Astrocyte (in vitro differentiated cells and primary cell): ENCODE data around the gene PLA2G2F. TPM values are rescaled to one million over a fixed set of nuclear protein-coding genes. Genes with fewer than 3 reads are reported as not detected.
A peak's percentile ranks its signal among the peaks of the same experiment; 100 is the strongest.

Experiments
- DNase-seq: peaks from one replicate; pipeline ENCODE4 v3.0.0-alpha.2; 2010; ENCODE audit warnings: low read depth
- FAIRE-seq: peaks from 2 replicates; lab custom pipeline; 2011; peaks lifted over from hg19 to GRCh38; lab: Jason Lieb, UNC
- H2AFZ ChIP-seq: 2 replicates; pipeline ENCODE4 v1.6.0; 2012; ENCODE audit warnings: low read depth, low read length, inconsistent platforms
- H3K27ac ChIP-seq: 2 replicates; pipeline ENCODE4 v1.5.1; 2011; ENCODE audit warnings: low read depth, low read length, inconsistent platforms
- H3K27me3 ChIP-seq: 2 replicates; pipeline ENCODE4 v1.6.0; 2011; ENCODE audit warnings: low read length, inconsistent platforms; ENCODE audit not compliant: insufficient read depth
- H3K36me3 ChIP-seq: 2 replicates; pipeline ENCODE4 v1.5.1; 2011; ENCODE audit warnings: low read length, inconsistent platforms; ENCODE audit not compliant: insufficient read depth
- H3K4me1 ChIP-seq: 2 replicates; pipeline ENCODE4 v1.5.1; 2011; ENCODE audit warnings: low read length, inconsistent platforms; ENCODE audit not compliant: insufficient read depth
- H3K4me2 ChIP-seq: 2 replicates; pipeline ENCODE4 v1.6.0; 2012; ENCODE audit warnings: low read length, inconsistent platforms
- H3K4me3 ChIP-seq: 2 replicates; pipeline ENCODE4 v1.5.1; 2011; ENCODE audit warnings: low read depth, mild to moderate bottlenecking, low read length, inconsistent platforms; ENCODE audit not compliant: insufficient read depth
- H3K79me2 ChIP-seq: 2 replicates; pipeline ENCODE4 v1.6.0; 2012; ENCODE audit warnings: mild to moderate bottlenecking, low read length, inconsistent platforms; ENCODE audit not compliant: insufficient read depth
- H3K9ac ChIP-seq: 2 replicates; pipeline ENCODE4 v1.6.0; 2012; ENCODE audit warnings: mild to moderate bottlenecking, low read length, inconsistent platforms
- H3K9me3 ChIP-seq: 2 replicates; pipeline ENCODE4 v1.5.1; 2012; ENCODE audit warnings: low read depth, mild to moderate bottlenecking, low read length, inconsistent platforms; ENCODE audit not compliant: insufficient read depth
- H4K20me1 ChIP-seq: 2 replicates; pipeline ENCODE4 v1.6.0; 2012; ENCODE audit warnings: low read length, inconsistent platforms; ENCODE audit not compliant: insufficient read depth
- H3K27ac Mint-ChIP-seq: one replicate; pipeline ENCODE4 v1.8.0; 2021; ENCODE audit warnings: mild to moderate bottlenecking, mixed read lengths; ENCODE audit not compliant: unreplicated experiment
- H3K27me3 Mint-ChIP-seq: one replicate; pipeline ENCODE4 v1.8.0; 2021; ENCODE audit warnings: low read depth, mixed read lengths; ENCODE audit not compliant: unreplicated experiment
- H3K36me3 Mint-ChIP-seq: one replicate; pipeline ENCODE4 v1.8.0; 2021; ENCODE audit warnings: low read depth, mixed read lengths; ENCODE audit not compliant: unreplicated experiment
- H3K4me1 Mint-ChIP-seq: one replicate; pipeline ENCODE4 v1.8.0; 2021; ENCODE audit warnings: low read depth, mixed read lengths; ENCODE audit not compliant: unreplicated experiment
- H3K4me3 Mint-ChIP-seq: one replicate; pipeline ENCODE4 v1.8.0; 2021; ENCODE audit warnings: mild to moderate bottlenecking, moderate library complexity, mixed read lengths; ENCODE audit not compliant: unreplicated experiment
- H3K9me3 Mint-ChIP-seq: one replicate; pipeline ENCODE4 v1.8.0; 2021; ENCODE audit warnings: mild to moderate bottlenecking, mixed read lengths; ENCODE audit not compliant: unreplicated experiment
- EZH2 ChIP-seq: IDR thresholded peaks from 2 replicates; pipeline ENCODE4 v1.6.1; 2012; ENCODE audit warnings: mild to moderate bottlenecking, low read length, inconsistent platforms; ENCODE audit not compliant: insufficient read depth
- total RNA-seq: library from RNA; stranded (reverse); gene quantifications from 2 replicates; pipeline ENCODE4 v1.2.1, GENCODE V29; 2021
- TF ChIP-seq, protein P1 (sequence below): IDR thresholded peaks from 2 replicates; pipeline ENCODE4 v1.5.1; 2011; ENCODE audit warnings: low read depth, mild to moderate bottlenecking, inconsistent platforms, low read length, moderate library complexity; ENCODE audit not compliant: insufficient read depth

The PLA2G2F gene
- total RNA-seq, 1 donor from 2014 or later = 0.23 TPM

DNA sequence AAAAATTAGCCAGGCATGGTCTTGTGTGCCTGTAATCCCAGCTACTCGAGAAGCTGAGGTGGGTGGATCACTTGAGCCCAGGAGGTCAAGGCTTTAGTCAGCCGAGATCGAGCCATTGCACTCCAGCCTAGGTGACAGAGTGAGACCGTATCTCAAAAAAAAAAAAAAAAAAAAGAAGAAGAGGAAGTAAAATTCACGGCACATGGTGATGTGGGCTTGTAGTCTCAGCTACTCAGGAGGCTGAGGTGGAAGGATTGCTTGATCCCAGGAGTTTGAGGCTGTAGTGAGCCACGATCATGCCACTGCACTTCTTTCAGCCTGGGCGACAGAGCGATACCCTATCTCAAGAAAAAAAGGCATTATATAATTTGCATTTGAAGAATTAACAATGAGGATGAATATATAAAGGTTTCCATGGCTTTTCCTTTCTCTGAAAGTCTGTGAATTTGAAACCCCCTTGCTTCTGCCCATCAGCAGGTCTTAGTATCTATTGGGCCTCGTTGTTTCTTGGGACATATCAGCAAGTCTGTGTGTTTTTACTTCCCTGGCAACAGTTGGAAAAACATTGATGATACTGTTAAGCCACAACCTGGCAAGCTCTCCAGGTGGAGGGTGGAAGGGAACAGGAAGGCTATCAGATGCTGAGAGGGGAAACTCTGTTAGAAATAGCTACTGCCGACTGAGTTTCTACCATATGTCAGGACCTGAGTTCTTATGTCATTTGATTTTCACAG, 15.2 kb upstream of the PLA2G2F start:
- Mint-ChIP-seq H3K4me1 (peaks cover 5% of the 10 kb centered on the region), H3K9me3 (peaks cover 3% of the 10 kb centered on the region), H3K27me3 (peaks cover 39% of the 10 kb centered on the region), H3K36me3 (no peaks in the 10 kb centered on the region), H3K4me3 (no peak overlapping the region), H3K27ac (no peak overlapping the region)
- DNase-seq (peak; percentile 30), FAIRE-seq (no peak)
- Histone ChIP-seq H3K36me3 (no peaks in the 10 kb centered on the region), H3K27me3 (peaks cover 9% of the 10 kb centered on the region), H3K4me1 (peaks cover 13% of the 10 kb centered on the region), H2AFZ (no peak overlapping the region), H3K79me2 (no peaks in the 10 kb centered on the region), H3K9me3 (no peaks in the 10 kb centered on the region), H4K20me1 (no peaks in the 10 kb centered on the region), H3K27ac (no peak overlapping the region), H3K4me3 (no peak overlapping the region), H3K4me2 (peak overlapping the region; percentile 61), H3K9ac (no peak overlapping the region)
- TF ChIP-seq, protein P1, sequence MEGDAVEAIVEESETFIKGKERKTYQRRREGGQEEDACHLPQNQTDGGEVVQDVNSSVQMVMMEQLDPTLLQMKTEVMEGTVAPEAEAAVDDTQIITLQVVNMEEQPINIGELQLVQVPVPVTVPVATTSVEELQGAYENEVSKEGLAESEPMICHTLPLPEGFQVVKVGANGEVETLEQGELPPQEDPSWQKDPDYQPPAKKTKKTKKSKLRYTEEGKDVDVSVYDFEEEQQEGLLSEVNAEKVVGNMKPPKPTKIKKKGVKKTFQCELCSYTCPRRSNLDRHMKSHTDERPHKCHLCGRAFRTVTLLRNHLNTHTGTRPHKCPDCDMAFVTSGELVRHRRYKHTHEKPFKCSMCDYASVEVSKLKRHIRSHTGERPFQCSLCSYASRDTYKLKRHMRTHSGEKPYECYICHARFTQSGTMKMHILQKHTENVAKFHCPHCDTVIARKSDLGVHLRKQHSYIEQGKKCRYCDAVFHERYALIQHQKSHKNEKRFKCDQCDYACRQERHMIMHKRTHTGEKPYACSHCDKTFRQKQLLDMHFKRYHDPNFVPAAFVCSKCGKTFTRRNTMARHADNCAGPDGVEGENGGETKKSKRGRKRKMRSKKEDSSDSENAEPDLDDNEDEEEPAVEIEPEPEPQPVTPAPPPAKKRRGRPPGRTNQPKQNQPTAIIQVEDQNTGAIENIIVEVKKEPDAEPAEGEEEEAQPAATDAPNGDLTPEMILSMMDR = no peak
- no peak for TF ChIP-seq EZH2

DNA sequence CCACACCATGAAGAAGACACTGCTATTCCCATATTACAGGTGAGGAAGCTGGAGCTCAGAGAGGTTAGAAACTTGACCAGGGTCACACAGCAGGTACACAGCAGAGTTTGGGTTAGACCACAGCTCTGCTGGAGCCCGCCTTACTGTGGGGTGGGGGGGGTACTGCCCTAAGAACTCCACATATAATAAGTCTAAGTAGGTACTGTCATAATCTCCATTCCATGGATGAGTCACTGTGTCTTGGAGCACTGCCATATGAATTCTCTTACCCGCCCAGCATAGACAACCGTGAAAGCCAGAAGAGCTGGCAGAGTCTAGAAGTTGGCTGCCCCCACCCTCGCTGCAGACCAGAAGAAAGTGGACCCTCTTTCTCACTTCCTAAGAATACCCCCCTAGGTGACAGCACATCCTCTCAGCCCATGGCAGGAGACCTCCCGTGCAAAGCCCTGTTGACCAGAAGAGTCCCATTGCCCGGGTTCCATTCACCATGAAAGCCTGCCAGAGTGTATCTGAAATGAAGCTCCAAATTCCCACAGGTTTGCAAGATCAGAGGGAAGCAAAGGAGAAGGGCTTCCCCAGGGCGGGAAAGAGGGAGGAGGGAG, 14.6 kb upstream of the PLA2G2F start:
- Histone ChIP-seq H3K36me3 (no peaks in the 10 kb centered on the region), H3K4me1 (peaks cover 13% of the 10 kb centered on the region), H3K27ac (no peak overlapping the region), H2AFZ (peak overlapping the region; percentile 14), H3K27me3 (peaks cover 6% of the 10 kb centered on the region), H3K79me2 (no peaks in the 10 kb centered on the region), H3K4me3 (no peak overlapping the region), H3K9me3 (no peaks in the 10 kb centered on the region), H3K9ac (no peak overlapping the region), H4K20me1 (no peaks in the 10 kb centered on the region), H3K4me2 (peak overlapping the region; percentile 61)
- FAIRE-seq = peak; percentile 23
- Mint-ChIP-seq H3K4me3 (no peak overlapping the region), H3K27ac (no peak overlapping the region), H3K36me3 (no peaks in the 10 kb centered on the region), H3K27me3 (peaks cover 37% of the 10 kb centered on the region), H3K4me1 (peaks cover 5% of the 10 kb centered on the region), H3K9me3 (peaks cover 4% of the 10 kb centered on the region)
- DNase-seq = peak; percentile 86
- no peak for TF ChIP-seq EZH2
- TF ChIP-seq, protein P1 = no peak

DNA sequence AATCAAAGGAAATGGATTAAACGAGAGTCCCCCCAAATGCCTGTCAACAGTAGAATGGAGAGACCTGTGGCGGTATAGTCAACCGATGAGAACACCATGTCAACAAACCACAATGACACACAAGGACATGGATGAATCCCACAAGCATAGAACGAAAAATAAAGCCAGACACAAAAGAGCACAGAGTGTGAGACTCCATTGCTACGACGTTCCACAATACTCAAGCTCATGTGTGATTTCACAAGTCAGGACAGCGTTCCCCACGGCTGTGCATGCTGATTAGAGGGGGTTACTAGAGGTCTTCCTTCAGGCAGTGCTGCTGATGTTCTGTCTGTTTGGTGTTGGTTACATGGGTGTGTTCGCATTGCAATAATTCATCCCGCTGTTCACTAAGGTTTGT, 14.0 kb upstream of the PLA2G2F start:
- H3K27me3 Mint-ChIP-seq = peaks cover 32% of the 10 kb centered on the region
- peak overlapping the region; percentile 61 for H3K4me2 ChIP-seq

More for the DNA sequence above, 14.0 kb upstream of the PLA2G2F start:
- H3K36me3 ChIP-seq = no peaks in the 10 kb centered on the region
- H3K36me3 Mint-ChIP-seq = no peaks in the 10 kb centered on the region
- no peak overlapping the region for H3K27ac ChIP-seq
- no peak overlapping the region for H3K27ac Mint-ChIP-seq
- no peak overlapping the region for H3K4me3 Mint-ChIP-seq
- peaks cover 5% of the 10 kb centered on the region for H3K4me1 Mint-ChIP-seq
- H4K20me1 ChIP-seq = no peaks in the 10 kb centered on the region
- H3K9ac ChIP-seq = no peak overlapping the region
- H2AFZ ChIP-seq = no peak overlapping the region
- peaks cover 6% of the 10 kb centered on the region for H3K9me3 Mint-ChIP-seq
- FAIRE-seq = no peak
- peak; percentile 18 for DNase-seq
- H3K4me3 ChIP-seq = no peak overlapping the region
- H3K79me2 ChIP-seq = no peaks in the 10 kb centered on the region
- no peaks in the 10 kb centered on the region for H3K9me3 ChIP-seq
- peaks cover 6% of the 10 kb centered on the region for H3K27me3 ChIP-seq
- peaks cover 13% of the 10 kb centered on the region for H3K4me1 ChIP-seq
- TF ChIP-seq, protein P1 = no peak
- no peak for TF ChIP-seq EZH2
